HG03097 (cell line): ENCODE results near the gene NLGN1.

Source experiments
- ATAC-seq: cut with Tn5 transposase; IDR thresholded peaks from one replicate; pipeline ENCODE4 v1.9.1; 2021; ENCODE audit not compliant: unreplicated experiment, low FRiP score

The NLGN1 gene

DNA sequence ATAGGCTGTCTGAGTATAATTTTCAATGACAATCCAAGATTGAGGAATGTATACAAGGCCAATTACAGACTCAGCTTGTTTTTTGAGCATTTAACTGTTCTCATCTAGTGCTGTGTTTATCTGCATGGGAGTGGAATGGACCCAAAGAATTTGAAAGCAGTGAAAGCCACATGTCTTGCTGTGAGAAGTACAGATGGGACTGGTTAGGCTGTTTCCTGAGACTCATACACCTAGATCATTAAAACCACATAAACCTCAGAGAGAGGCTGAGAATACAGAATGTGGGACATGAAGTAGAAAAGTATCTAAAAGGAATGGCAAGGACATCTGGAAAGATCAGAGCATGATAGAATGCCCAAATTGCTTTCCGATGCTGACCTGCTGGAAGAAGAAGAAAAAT, 224.6 kb downstream of the NLGN1 start:
- ATAC-seq: no peak

DNA sequence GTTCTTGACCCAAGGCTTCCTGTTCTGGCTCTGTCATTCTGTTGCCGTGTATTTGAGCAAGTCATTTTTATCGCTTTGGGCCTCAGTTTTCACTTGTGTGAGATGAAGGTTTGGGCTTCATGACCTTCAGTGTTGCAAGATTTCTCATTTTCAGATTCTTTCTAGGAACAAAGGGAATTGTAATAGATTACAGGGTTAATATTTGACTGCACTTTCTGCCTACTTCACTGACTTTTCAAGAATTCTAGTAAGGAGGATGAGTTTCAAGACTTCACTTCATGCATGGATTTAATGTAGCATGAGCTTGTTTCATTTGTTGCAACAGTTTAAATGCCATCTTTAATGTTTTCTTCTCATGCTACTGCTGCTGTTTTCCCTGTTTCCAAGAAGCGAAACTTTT, 226.5 kb downstream of the NLGN1 start:
- ATAC-seq: no peak

DNA sequence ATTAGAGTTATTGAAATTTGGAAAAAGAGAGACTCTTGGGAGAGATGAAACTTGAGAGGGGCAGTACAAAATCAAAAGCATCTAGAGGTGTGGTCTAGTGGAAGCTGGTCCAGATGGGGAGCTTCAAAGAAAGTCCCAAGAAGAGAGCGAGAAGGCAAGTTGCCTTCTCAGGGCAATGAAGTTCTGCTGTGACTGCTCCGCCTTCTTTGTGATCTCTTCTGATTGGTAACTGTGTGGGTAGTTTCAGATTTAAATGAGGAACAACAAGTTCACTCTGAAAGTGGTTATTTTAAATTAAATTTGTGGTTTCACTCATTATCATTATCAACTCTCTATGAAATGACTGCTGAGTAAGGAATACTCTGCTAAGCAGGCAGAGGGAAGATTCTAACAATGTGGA, 233.3 kb downstream of the NLGN1 start:
- no peak for ATAC-seq

DNA sequence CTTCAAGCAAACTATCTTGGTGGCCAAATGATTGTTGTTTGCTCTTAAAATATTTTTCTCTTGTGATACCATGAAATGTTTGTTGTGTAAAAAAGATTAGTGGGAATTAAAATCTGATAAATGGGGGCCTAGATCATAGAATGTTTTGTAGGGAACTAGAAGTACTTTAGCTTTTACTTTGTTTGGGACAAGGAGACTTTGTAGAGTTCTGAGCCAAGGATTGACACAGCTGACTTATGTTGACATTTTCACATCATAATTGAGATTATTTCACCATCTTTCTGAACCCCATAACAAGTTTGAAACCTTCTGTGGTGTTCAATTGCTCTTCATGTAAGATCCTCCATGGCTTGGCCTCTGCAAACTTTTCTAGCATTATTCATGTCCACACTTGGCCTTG, 235.4 kb downstream of the NLGN1 start:
- no peak for ATAC-seq

DNA sequence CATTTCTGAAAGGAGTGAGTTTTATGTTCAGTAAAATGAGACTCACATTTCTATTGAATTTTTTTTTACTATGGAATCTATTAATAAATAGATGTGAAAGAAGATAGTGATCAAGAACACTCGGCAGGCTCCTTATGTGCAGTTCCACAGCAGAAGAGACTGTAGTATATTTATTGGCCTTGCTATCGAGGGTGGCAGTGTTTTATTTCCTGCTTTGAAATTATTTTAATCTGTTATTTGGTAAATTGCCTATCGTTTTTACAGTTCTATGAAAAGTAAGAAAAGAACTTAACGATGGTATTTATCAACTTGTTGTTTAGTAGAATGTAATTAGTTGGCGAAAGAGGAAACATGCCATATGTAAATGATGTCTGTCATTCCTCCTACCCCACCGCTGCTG, 238.3 kb downstream of the NLGN1 start:
- ATAC-seq: no peak

DNA sequence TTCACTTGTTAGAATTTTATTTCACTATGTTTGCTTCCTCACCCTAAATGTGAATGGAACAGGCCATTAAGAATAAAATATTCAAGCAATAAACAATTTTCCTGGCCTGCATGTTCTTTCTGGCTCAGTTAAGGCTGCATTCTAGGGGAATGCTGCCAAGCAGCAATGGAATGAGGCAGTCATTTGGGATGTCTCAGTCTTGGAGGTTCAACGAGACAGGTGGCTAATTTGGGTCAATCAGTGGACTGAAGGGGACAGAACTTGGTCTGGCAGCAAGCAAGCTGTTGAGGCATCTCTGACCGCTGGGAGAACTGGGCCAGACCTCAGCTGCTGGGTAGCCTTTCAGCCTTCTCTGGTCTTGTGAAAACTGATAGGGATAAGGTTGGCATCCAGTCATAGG, 241.6 kb downstream of the NLGN1 start:
- no peak for ATAC-seq

DNA sequence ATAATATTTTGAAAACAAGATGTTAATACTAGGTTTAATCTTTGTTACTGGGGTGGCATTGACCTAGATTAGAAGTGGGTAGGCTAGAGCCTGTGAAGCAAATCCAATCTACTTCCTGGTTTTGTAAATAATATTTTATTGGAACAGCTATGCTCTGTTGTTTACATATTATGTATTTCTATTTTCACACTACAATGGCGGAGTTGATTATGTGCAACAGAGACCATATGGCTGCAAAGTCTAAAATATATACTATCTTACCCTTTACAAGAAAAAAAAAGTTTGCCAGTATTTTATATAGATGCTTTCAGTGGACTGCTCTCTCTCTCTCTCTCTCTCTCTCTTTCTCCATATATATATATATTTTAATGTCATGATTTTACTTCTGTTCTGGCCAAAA, 244.2 kb downstream of the NLGN1 start:
- no peak for ATAC-seq

DNA sequence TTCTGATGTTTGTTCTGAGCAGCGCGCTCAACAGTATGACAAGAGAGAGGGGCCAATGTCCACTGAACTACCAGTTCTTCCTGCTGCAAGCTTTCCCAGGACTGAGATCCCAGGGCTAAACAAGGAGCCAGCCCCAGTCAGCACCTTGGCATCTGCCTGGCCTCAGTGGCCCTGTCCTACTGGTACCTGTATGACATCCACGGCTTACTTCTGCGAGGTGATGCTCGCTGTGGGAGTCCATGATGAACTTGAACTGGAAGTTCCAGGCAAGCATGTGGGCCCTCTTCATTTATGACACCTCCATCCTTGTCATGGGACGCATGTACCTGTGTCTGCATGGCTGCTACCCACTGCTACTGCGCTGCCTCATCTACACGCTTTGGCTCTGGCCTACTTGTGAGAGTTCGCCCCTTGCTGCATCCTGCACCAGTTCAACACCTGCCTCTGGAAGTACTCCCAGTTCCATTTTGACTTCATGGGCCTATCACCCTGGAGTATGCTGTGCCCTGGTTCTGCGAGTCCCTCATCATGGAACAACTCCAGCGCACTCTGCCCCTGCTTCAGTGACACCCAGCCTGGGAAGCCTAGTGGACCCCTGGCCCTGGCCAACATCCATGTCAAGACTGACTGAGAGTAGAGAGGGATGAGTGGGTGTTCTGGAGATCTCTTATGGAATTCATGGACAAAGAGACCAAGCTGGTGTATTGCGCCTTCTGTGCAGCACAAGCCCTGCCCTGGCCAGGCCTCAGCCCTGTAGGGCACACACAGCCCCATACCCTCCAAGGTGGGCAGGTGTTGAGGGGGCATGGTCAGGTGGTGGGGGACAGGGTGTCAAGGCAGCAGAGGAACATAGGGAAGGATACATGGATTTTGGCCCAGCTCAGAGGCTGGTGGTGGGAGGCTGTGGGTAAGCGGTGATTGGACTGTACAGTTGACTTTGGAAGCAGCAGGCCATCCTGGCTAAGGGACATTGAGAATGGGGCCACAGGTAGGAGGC, 246.8 kb downstream of the NLGN1 start:
- ATAC-seq: no peak

DNA sequence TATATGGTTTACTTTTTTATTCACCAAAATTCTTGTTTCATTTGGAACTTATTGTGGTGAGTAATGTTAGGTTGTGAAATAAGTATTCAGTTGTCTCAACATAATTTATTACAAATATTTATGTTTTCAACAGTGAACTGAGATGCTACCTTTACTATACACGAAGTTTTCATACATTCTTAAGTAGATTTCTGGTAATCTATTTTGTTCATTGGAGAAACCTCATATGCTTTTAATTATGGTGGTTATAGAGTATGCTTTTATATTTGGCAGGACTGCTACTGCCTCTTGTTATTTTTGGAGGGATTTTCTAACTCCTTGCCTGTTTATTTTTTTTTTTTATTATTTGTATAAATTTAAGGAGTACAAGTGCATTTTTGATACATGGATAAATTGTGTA, 253.1 kb downstream of the NLGN1 start:
- no peak for ATAC-seq

DNA sequence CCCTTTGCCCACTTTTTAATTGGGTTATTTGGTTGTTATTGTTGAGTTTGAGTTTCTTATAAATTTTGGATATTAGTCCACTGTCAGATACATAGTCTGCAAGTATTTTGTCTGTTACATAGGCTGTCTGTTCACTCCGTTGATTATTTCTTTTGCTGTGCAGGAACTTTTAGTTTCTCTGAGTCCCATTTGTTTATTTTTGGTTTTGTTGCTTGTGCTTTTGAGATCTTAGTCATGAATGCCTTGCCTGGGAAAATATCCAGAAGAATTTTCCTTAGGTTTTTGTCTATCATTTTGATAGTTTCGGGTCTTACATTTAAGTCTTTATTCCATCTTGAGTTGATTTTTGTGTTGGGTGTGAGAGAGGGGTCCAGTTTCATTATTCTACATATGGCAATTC, 254.5 kb downstream of the NLGN1 start:
- no peak for ATAC-seq

DNA sequence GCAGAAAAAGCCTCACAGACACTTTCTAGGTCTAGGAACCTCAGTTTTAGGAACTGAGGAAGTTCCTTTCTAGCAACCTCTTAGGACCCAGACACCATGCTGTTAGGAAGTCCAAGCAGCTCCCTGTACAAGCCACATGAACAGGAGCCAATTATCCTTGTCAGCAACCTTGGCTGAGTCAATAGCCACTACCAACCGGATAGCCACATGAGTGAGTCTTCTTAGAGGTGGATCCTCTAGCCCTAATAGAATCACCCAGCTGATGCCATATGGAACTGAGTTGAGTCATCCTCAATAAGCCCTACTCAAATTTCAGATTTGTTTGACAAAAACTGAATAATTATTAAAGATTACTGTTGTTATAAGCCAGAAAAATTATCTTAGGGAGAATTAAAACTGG, 256.2 kb downstream of the NLGN1 start:
- ATAC-seq: no peak

DNA sequence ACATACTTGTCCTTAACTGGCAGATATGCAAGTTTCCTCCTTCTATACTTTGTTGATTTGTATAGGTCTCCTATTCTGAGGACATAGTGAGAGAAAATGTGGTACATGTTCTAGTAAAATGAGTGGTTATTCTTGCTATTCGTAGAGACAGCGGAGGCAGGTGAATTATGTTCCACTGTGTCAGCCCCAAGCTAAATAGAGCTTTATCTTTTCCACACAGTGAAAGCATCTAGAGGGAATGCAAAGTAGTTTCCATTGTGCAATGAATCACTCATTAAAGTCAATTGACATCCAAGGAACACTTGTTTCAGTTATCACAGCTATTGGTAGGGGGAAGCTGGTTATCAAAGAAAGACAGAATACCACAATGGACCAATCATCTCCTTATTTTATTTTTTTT, 262.4 kb downstream of the NLGN1 start:
- ATAC-seq: no peak

DNA sequence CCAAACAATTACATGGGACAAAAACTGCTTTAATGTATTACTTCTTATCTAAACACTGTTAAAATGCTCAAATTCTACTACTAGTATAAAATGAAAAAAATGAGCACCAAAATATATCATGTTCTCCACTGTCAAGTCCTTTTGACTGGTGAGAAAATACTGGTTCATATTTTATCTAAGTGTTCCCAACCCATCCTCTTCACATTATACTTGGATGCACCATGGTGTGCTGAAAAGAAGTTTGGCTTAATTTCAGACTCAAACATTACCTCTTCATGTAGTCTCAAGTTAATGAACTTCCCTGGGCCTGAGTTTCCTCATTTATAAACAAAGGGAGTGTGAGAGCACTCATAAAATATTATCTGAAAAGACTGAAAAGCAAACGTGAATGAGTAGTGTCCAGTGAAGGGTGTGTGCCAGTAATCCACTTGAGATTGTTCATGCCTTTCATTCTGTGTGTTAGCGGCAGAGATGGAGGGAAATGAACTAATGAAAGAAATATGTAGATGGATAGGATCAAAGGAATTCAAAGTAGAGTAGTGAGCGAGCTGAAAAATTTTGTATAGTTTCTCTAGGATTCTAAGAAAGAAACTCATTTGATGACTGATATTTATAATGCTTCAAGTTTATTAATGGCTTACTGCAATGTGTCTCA, 263.2 kb downstream of the NLGN1 start:
- ATAC-seq: no peak

DNA sequence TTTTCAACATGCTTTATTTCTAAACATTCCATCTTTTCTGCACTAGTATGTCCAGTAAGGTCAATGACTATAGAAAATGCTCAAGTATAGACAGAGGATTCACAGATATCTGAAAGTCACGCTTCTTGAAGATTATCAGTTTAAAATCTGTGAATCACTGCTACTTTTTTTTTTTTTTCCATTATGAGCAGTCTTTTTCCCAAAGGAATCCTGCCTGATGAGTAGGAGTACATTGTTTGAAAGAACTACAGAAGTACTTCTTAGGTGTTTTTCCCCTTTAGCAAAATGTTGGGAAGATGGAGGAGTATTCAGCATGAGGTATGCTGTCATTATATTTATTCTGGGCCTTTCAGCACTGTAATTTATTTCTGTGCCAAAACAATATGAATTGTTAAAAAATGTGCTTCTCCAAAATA, 266.2 kb downstream of the NLGN1 start:
- no peak for ATAC-seq

DNA sequence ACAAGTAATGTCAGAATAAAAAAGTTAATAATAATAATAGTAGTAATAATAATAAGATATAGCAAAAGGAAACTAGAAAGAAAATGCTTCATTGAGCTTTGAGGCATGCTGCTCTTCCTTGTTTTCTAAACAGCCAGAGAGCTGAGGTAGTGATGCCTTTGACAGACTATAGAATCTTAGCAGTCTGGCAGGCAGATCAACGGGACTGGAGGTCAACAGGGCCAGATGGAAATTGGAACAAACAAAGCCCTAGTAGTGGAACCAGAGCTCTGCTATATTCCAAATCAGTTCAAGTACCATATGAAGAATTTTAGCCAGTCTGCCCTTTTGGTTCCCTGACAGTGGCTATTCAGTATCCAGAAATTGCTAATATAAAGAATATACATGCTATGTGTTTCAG, 278.6 kb downstream of the NLGN1 start:
- no peak for ATAC-seq

DNA sequence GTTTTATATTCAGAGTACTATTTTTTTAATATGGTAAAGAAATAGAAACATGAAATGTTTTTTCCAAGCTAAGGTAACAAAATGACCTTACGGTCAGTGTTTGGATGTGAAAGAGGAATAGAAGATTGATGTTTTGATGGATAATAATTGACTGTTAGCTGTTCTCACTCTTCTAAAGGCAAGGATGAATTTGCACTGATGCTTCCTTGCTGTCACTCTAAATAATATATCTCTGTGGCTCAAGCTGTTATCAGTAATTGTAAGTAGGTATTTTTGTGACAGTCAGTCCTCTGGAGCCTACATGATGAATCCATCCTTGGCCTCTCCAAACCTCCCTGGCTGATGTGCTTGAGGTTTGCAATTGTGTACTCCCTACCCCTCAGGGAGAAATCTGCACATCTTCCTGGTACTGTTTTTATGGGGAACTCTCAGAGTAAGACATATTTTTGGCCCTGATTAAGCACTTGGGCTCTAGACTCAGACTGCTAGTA, 283.7 kb downstream of the NLGN1 start:
- ATAC-seq: no peak

DNA sequence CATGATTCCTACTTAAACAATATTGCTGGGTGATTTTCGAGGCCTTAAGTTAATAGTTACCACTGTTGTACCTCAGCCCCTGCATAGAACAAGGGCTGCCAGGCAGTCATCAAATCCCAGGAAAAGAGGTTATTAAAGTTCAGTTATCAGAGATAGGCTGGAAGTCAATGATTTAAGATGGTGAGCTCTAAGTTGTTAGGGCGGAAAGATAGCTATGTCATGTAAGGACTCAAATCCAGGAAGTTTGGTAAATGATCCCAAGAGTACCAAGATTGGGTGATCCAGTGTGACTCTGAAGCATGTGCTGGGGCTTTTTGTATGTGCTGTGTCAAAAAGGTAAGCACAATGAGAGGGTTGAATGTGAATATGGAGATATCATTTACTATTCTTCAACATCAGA, 287.9 kb downstream of the NLGN1 start:
- no peak for ATAC-seq

DNA sequence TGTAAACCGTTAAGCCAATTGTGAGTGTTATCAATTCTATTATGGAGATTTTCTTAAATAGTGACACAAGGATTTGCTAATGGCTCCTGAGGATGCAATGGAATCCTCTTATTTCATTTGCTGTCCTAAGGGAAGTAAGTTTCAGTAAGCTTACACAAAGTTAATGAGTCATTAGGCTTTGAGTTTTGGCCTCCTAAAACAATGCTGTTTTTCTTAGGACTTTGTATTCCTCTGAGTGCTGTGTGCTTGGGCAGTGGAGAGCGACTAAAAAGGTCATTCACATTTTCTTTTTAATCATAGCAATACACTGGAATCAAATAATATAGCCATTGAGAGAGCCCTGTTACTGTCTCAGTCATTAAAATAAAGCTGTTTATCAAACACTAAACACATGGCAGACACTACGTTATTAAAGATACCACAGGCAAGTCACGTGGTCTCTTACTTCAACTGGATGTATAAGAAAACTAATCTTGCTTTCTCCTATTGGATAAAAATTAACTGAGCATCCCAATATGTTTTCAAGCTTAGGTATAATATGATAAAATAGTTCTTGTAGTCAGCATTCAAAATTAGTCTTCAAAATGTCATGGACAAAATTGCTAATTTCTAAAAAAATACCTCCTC, 290.8 kb downstream of the NLGN1 start:
- no peak for ATAC-seq

DNA sequence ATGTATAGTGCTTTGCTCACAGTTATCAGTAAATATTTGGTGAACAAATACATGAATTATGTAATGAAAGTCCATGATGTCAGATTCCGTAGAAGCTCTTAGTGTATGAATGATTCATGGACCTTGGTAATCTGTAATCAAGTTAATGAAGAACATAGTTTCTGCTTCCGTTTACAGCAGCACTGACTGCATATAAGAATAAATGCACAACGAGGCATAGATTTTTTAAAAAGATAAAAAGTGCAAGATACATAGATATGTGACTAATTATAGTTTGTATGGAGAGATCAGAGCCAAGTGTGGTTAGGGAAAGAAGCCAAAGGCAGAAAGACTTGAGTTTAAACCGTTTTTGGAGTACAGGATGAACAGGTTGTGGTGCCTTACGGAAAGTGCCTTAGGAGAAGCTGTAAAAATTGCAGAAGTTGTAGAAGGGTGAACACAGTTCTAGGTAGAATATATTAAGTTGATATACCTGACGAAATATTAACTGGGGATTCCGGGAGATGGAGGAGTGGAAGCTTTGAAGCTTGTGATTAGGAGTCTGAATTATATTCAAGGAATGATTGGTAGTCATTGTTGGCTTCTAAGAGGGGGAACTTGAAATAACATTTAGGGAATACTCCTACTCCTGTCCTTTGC, 293.1 kb downstream of the NLGN1 start:
- ATAC-seq: no peak

DNA sequence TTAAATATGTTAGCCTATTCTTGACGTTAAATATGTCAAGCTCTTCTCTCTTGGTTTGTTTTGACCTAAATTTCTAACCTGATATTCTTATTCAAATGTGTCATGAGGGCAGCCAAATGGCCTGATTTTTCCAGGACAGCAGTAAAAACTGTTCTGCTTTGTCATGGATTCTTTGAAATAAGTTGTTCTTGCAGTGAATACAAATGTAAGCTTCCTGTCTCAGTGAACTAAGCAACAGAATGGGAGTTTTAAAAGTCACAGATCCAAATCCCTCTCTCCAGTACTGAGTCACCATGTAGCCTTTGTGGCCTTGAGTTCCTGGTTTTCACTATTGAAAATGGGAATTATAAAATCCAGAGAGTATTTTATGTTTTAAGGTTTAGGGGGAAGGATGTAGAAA, 301.8 kb downstream of the NLGN1 start:
- ATAC-seq: no peak

DNA sequence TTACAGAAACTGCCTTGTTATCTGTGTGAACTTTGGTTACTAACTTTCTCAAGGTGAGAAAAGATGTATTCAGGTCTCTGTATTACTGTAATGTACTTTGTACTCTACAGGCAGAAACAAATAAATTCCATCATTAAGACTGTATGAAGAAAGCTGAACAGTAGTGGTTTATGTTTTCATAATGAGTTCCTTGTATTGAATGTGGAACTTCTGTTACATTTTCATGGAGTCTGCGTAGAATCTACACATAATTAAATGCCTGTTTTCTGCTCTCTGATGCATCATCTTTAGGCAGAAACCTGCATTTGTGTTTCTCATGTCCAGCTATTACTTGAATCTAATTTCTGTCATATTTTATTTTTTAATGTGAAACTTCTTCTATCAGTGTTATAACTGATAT, 302.8 kb downstream of the NLGN1 start:
- ATAC-seq: no peak
